ENCODE data around the gene NADK. TPM values are rescaled to one million over a fixed set of nuclear protein-coding genes. Genes with fewer than 3 reads are reported as not detected.
"Not testable (repeated sequence)": the region's sequence is repeated elsewhere in the genome, so short reads cannot be mapped to it uniquely, and the experiment has no call there.

The NADK gene
- total and polyA plus RNA-seq, 2 of the 13 experiments (the other 11 are each of a cell fraction or from before 2014, with no cell fraction given), result 56.6 to 60.1 TPM

DNA sequence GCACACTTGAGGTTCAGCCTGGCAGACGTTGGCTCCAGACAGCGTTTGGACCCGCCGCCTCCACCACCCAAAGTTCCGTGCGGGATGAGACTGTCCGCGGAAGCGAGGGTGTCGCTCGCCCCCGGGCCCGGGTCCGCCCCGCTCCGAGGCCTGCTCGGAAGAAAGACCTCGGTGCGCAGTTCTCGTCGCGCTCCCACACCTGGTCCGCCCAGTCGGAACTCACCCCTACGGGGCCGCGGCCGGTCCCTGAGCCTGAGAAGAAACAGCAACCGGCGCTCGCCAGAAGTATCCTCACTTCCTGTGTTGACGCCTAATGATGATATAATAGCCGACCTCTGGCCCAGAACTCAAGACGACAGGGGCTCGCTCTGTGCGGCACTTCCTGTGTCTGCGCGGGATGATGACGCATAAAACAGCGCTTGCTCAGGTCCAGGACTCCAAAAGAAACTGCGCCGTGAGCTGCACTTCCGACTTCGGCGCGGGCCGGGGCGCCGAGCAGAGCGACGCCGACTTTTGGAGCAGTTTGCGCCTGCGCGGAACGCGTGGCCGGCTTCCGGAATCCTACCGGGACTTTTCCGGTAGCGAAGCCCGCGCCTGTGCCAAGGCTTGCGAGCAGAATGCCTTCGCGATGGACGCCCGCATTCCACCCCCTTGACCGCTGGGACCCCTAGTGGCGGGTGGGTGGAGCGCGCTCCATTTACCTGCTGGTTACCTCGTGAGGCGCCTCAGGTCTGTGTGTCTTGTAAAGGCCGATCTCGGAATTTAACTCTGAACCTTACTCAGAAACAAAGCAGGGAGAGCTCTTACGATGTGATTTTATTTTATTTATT, 54.0 kb downstream of the NADK start, which contains the start of gene CDK11A (continued):
- TF ChIP-seq YEATS4 (CRISPR knock-in tag; IDR thresholded peaks at IDR 0.05; ENCODE audit: borderline replicate concordance) (0 out of 2 replicates have a peak, but pooled peaks have one; percentile 47), TAF1 (CRISPR knock-in tag; IDR thresholded peaks at IDR 0.05) (peak; percentile 46), HOXA3 (CRISPR knock-in tag; IDR thresholded peaks at IDR 0.05) (peak; percentile 99), POLR2A (IDR thresholded peaks at IDR 0.05; ENCODE audit: insufficient read depth in 1 of 2, low read depth in 2 of 2, low read length in 2 of 2) (peak; percentile 36 to 55; a peak in 2 of 4 replicates), SAP130 (CRISPR knock-in tag; IDR thresholded peaks at IDR 0.05; ENCODE audit: low read depth) (peak; percentile 93), ATF1 (CRISPR knock-in tag; IDR thresholded peaks at IDR 0.05) (peak; percentile 98), MXI1 (IDR thresholded peaks at IDR 0.05; ENCODE audit: borderline replicate concordance, low read depth, low read length) (peak; percentile 37; the same call in 1 of the 3 replicates), ZFP91 (CRISPR knock-in tag; IDR thresholded peaks at IDR 0.05; ENCODE audit: borderline replicate concordance) (peak; percentile 60; the same call in 1 of the 2 replicates), KDM5A (IDR thresholded peaks at IDR 0.05; ENCODE audit: borderline replicate concordance, low read length) (peak; percentile 88), GATAD1 (CRISPR knock-in tag; IDR thresholded peaks at IDR 0.05) (peak; percentile 97), KDM2A (CRISPR knock-in tag; IDR thresholded peaks at IDR 0.05; ENCODE audit: borderline replicate concordance, low read depth) (peak; percentile 94), SIN3B (IDR thresholded peaks at IDR 0.05; ENCODE audit: low read length) (peak; percentile 84), NONO (CRISPR knock-in tag; conservative IDR thresholded peaks at IDR 0.05) (peak; percentile 56; the same call in 1 of the 2 replicates), SIX4 (CRISPR knock-in tag; IDR thresholded peaks at IDR 0.05) (peak; percentile 56; the same call in 1 of the 2 replicates), NFYC (CRISPR knock-in tag; IDR thresholded peaks at IDR 0.05) (peak; percentile 57), PHF21A (CRISPR knock-in tag; IDR thresholded peaks at IDR 0.05) (peak; percentile 45; the same call in 1 of the 2 replicates), RXRA (CRISPR knock-in tag; IDR thresholded peaks at IDR 0.05) (peak; percentile 94), HMGXB4 (CRISPR knock-in tag; IDR thresholded peaks at IDR 0.05; ENCODE audit: borderline replicate concordance in 1 of 2, low read depth in 1 of 2) (peak; percentile 31 to 55; a peak in 1 of 4 replicates), SRF (IDR thresholded peaks at IDR 0.05; ENCODE audit: low read depth, low read length) (peak; percentile 68), GABPA (IDR thresholded peaks at IDR 0.05; ENCODE audit: low read depth, low read length) (peak; percentile 65), GABPA (CRISPR knock-in tag; IDR thresholded peaks at IDR 0.05; ENCODE audit: low read depth) (peak; percentile 92)
- TF ChIP-seq, protein P1, sequence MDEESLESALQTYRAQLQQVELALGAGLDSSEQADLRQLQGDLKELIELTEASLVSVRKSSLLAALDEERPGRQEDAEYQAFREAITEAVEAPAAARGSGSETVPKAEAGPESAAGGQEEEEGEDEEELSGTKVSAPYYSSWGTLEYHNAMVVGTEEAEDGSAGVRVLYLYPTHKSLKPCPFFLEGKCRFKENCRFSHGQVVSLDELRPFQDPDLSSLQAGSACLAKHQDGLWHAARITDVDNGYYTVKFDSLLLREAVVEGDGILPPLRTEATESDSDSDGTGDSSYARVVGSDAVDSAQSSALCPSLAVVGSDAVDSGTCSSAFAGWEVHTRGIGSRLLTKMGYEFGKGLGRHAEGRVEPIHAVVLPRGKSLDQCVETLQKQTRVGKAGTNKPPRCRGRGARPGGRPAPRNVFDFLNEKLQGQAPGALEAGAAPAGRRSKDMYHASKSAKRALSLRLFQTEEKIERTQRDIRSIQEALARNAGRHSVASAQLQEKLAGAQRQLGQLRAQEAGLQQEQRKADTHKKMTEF (CRISPR knock-in tag; IDR thresholded peaks at IDR 0.05), result peak; percentile 61; the same call in 1 of the 2 replicates
- TF ChIP-seq NONO (IDR thresholded peaks at IDR 0.05), result not testable (repeated sequence)
- TF ChIP-seq, protein P2, sequence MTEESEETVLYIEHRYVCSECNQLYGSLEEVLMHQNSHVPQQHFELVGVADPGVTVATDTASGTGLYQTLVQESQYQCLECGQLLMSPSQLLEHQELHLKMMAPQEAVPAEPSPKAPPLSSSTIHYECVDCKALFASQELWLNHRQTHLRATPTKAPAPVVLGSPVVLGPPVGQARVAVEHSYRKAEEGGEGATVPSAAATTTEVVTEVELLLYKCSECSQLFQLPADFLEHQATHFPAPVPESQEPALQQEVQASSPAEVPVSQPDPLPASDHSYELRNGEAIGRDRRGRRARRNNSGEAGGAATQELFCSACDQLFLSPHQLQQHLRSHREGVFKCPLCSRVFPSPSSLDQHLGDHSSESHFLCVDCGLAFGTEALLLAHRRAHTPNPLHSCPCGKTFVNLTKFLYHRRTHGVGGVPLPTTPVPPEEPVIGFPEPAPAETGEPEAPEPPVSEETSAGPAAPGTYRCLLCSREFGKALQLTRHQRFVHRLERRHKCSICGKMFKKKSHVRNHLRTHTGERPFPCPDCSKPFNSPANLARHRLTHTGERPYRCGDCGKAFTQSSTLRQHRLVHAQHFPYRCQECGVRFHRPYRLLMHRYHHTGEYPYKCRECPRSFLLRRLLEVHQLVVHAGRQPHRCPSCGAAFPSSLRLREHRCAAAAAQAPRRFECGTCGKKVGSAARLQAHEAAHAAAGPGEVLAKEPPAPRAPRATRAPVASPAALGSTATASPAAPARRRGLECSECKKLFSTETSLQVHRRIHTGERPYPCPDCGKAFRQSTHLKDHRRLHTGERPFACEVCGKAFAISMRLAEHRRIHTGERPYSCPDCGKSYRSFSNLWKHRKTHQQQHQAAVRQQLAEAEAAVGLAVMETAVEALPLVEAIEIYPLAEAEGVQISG (CRISPR knock-in tag; IDR thresholded peaks at IDR 0.05), result peak; percentile 88

All from HepG2 (cell line).